ENCODE results near the gene ASTN1.

ASTN1 gene

DNA sequence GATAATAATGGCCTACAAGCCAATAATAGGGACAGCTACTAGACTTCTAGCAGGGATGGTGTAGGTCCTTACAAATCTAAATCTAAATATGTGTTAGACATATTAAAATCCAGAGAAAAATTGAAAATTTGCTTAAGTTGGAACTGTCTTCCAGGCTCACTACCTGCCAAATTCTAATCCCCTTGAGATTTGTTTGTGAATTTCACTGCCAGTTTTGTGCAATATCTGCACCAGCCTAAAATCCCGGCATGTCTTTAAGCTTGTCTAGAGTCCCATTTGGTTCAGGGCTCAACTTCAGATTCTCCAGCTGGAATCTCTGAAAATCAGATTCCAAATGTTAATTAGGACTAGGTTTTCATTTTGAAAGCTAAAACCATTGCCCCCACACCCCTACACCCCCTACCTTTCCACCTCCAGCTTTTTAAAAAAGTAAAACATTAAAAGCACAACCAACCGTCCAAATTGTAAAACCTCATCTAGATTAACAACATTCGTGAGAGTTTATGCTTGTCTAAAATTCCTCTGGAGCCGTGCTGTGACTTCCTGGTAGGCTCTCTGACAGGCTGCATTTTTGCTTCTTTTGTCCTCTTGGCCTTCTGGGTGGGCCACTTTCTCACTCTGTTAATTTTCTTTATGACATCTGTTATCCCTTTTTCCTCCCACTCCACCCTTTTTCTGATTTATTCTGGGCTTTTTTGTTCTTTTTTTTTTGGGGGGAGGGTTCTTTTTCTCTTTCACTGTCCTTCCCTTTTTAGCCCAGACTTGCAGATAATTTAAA is 352.8 kb downstream of the ASTN1 start:
- Histone ChIP-seq H3K27ac (replicated peaks) (no peak overlapping the region), H3K4me3 (replicated peaks; ENCODE audit: insufficient read depth, low read length) (no peak overlapping the region), H3K27me3 (ENCODE audit: insufficient read depth, poor library complexity, severe bottlenecking) (no peaks in the 10 kb centered on the region)
- DNase-seq (ENCODE audit: low read depth in 1 of 2, low spot score in 1 of 2), result no peak
- TF ChIP-seq POLR2AphosphoS5 (IDR thresholded peaks at IDR 0.05; ENCODE audit: low read depth), result no peak
- TF ChIP-seq GABPA (IDR thresholded peaks at IDR 0.05; ENCODE audit: low read depth), result no peak
- no peak for TF ChIP-seq SPI1 (IDR thresholded peaks at IDR 0.05; ENCODE audit: borderline replicate concordance, low read depth)
- TF ChIP-seq, protein P1, sequence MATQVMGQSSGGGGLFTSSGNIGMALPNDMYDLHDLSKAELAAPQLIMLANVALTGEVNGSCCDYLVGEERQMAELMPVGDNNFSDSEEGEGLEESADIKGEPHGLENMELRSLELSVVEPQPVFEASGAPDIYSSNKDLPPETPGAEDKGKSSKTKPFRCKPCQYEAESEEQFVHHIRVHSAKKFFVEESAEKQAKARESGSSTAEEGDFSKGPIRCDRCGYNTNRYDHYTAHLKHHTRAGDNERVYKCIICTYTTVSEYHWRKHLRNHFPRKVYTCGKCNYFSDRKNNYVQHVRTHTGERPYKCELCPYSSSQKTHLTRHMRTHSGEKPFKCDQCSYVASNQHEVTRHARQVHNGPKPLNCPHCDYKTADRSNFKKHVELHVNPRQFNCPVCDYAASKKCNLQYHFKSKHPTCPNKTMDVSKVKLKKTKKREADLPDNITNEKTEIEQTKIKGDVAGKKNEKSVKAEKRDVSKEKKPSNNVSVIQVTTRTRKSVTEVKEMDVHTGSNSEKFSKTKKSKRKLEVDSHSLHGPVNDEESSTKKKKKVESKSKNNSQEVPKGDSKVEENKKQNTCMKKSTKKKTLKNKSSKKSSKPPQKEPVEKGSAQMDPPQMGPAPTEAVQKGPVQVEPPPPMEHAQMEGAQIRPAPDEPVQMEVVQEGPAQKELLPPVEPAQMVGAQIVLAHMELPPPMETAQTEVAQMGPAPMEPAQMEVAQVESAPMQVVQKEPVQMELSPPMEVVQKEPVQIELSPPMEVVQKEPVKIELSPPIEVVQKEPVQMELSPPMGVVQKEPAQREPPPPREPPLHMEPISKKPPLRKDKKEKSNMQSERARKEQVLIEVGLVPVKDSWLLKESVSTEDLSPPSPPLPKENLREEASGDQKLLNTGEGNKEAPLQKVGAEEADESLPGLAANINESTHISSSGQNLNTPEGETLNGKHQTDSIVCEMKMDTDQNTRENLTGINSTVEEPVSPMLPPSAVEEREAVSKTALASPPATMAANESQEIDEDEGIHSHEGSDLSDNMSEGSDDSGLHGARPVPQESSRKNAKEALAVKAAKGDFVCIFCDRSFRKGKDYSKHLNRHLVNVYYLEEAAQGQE (IDR thresholded peaks at IDR 0.05; ENCODE audit: insufficient replicate concordance, low read depth), result no peak
- TF ChIP-seq, protein P2, sequence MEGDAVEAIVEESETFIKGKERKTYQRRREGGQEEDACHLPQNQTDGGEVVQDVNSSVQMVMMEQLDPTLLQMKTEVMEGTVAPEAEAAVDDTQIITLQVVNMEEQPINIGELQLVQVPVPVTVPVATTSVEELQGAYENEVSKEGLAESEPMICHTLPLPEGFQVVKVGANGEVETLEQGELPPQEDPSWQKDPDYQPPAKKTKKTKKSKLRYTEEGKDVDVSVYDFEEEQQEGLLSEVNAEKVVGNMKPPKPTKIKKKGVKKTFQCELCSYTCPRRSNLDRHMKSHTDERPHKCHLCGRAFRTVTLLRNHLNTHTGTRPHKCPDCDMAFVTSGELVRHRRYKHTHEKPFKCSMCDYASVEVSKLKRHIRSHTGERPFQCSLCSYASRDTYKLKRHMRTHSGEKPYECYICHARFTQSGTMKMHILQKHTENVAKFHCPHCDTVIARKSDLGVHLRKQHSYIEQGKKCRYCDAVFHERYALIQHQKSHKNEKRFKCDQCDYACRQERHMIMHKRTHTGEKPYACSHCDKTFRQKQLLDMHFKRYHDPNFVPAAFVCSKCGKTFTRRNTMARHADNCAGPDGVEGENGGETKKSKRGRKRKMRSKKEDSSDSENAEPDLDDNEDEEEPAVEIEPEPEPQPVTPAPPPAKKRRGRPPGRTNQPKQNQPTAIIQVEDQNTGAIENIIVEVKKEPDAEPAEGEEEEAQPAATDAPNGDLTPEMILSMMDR (IDR thresholded peaks at IDR 0.05; ENCODE audit: insufficient read depth, low read length), result no peak

DNA sequence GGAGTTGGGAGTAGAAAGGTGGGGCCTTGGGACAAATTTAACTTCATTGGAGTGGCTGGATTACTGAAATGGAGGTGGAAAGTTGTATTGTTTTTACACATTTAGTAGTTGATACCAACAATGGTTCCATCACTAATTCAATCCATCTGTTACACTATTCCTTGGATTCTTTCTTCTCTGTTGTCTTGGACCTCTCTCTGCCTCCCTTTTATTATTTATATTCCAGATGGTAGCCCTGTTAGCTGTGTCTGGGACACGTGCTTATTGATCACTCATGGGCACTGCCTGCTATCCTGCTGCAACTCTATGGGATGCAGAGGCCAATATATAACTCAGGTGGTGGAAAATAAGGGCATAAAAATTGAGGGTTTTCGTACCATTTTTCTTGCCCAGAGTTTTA is 355.2 kb downstream of the ASTN1 start:
- H3K27ac ChIP-seq (replicated peaks), result no peak overlapping the region
- TF ChIP-seq, protein P1 (IDR thresholded peaks at IDR 0.05; ENCODE audit: insufficient replicate concordance, low read depth), result no peak
- TF ChIP-seq, protein P2 (IDR thresholded peaks at IDR 0.05; ENCODE audit: insufficient read depth, low read length), result no peak
- no peak for TF ChIP-seq GABPA (IDR thresholded peaks at IDR 0.05; ENCODE audit: low read depth)
- TF ChIP-seq SPI1 (IDR thresholded peaks at IDR 0.05; ENCODE audit: borderline replicate concordance, low read depth), result no peak
- no peak for TF ChIP-seq POLR2AphosphoS5 (IDR thresholded peaks at IDR 0.05; ENCODE audit: low read depth)
- H3K4me3 ChIP-seq (replicated peaks; ENCODE audit: insufficient read depth, low read length), result no peak overlapping the region
- H3K27me3 ChIP-seq (ENCODE audit: insufficient read depth, poor library complexity, severe bottlenecking), result no peaks in the 10 kb centered on the region
- no peak for DNase-seq (ENCODE audit: low read depth in 1 of 2, low spot score in 1 of 2)

Small RNA genes lying within 50 kb of the gene (microRNA-seq; reads per million reads assigned to microRNA genes)
- 1.2 reads per million for gene MIR488

All from HL-60 (cell line).